Measurements from ENCODE around the gene CLCA1.

The CLCA1 gene

GRCh38 chr1:86521522-86521891 lies 52.8 kb downstream of the CLCA1 start:
- no peaks in the 10 kb centered on the region for H3K36me3 ChIP-seq (ENCODE audit: control insufficient read depth, insufficient read depth, low read length)
- WGBS, 2 experiments (ENCODE audit: insufficient coverage in 2 of 2), result no CpG with 5 or more reads among the region's 2 CpGs
- no peak overlapping the region for H3K27ac ChIP-seq (ENCODE audit: low read depth, low read length, severe bottlenecking)
- peaks cover 7% of the 10 kb centered on the region for H3K9me3 ChIP-seq (ENCODE audit: control insufficient read depth, low read length)
- no peak overlapping the region for H3K4me3 ChIP-seq (ENCODE audit: extremely low read depth, insufficient read depth, low read length, poor library complexity, severe bottlenecking)
- H3K4me1 ChIP-seq (ENCODE audit: control insufficient read depth, insufficient read depth, low read length, poor library complexity, severe bottlenecking), result peaks cover under 1% of the 10 kb centered on the region

- Histone ChIP-seq H3K4me1 (ENCODE audit: control insufficient read depth, insufficient read depth, low read length, poor library complexity, severe bottlenecking) (no peaks in the 10 kb centered on the region), H3K9me3 (ENCODE audit: control insufficient read depth, low read length) (peaks cover 7% of the 10 kb centered on the region), H3K27ac (ENCODE audit: low read depth, low read length, severe bottlenecking) (no peak overlapping the region), H3K4me3 (ENCODE audit: extremely low read depth, insufficient read depth, low read length, poor library complexity, severe bottlenecking) (no peak overlapping the region), H3K36me3 (ENCODE audit: control insufficient read depth, insufficient read depth, low read length) (no peaks in the 10 kb centered on the region)
- 87 to 92% methylated on average over 3 of the region's 3 CpGs for WGBS, 2 experiments (ENCODE audit: insufficient coverage in 2 of 2)
These were observed 53.5 kb downstream of the CLCA1 start for GRCh38 chr1:86522240-86522639.

- Histone ChIP-seq H3K4me3 (ENCODE audit: extremely low read depth, insufficient read depth, low read length, poor library complexity, severe bottlenecking) (no peak overlapping the region), H3K9me3 (ENCODE audit: control insufficient read depth, low read length) (peaks cover 7% of the 10 kb centered on the region), H3K4me1 (ENCODE audit: control insufficient read depth, insufficient read depth, low read length, poor library complexity, severe bottlenecking) (no peaks in the 10 kb centered on the region), H3K27ac (ENCODE audit: low read depth, low read length, severe bottlenecking) (no peak overlapping the region), H3K36me3 (ENCODE audit: control insufficient read depth, insufficient read depth, low read length) (no peaks in the 10 kb centered on the region)
- WGBS, 2 experiments (ENCODE audit: insufficient coverage in 2 of 2), result 94% methylated on average over 24 to 31 of the region's 32 CpGs
These were observed 55.1 kb downstream of the CLCA1 start for GRCh38 chr1:86523670-86524354.

- WGBS, 2 experiments (ENCODE audit: insufficient coverage in 2 of 2), result 100% methylated on average over 1 of the region's 4 CpGs; no CpG with 5 or more reads in 1 of the 2 experiments
- H3K4me3 ChIP-seq (ENCODE audit: extremely low read depth, insufficient read depth, low read length, poor library complexity, severe bottlenecking), result no peak overlapping the region
- no peaks in the 10 kb centered on the region for H3K36me3 ChIP-seq (ENCODE audit: control insufficient read depth, insufficient read depth, low read length)
- no peaks in the 10 kb centered on the region for H3K4me1 ChIP-seq (ENCODE audit: control insufficient read depth, insufficient read depth, low read length, poor library complexity, severe bottlenecking)
- H3K9me3 ChIP-seq (ENCODE audit: control insufficient read depth, low read length), result peaks cover 7% of the 10 kb centered on the region
- H3K27ac ChIP-seq (ENCODE audit: low read depth, low read length, severe bottlenecking), result no peak overlapping the region
These were observed 58.6 kb downstream of the CLCA1 start for GRCh38 chr1:86527306-86527705.

GRCh38 chr1:86530211-86530845 lies 61.6 kb downstream of the CLCA1 start:
- 100% methylated on average over 1 of the region's 3 CpGs; no CpG with 5 or more reads in 1 of the 2 experiments for WGBS, 2 experiments (ENCODE audit: insufficient coverage in 2 of 2)

GRCh38 chr1:86537928-86538695 lies 69.4 kb downstream of the CLCA1 start:
- peaks cover 4% of the 10 kb centered on the region for H3K4me1 ChIP-seq (ENCODE audit: control insufficient read depth, insufficient read depth, low read length, poor library complexity, severe bottlenecking)
- H3K27ac ChIP-seq (ENCODE audit: low read depth, low read length, severe bottlenecking), result no peak overlapping the region
- H3K4me3 ChIP-seq (ENCODE audit: extremely low read depth, insufficient read depth, low read length, poor library complexity, severe bottlenecking), result no peak overlapping the region
- no peaks in the 10 kb centered on the region for H3K9me3 ChIP-seq (ENCODE audit: control insufficient read depth, low read length)
- no peaks in the 10 kb centered on the region for H3K36me3 ChIP-seq (ENCODE audit: control insufficient read depth, insufficient read depth, low read length)
- 60 to 100% methylated on average over 1 of the region's 4 CpGs for WGBS, 2 experiments (ENCODE audit: insufficient coverage in 2 of 2)

More at GRCh38 chr1:86530211-86530845, 61.6 kb downstream of the CLCA1 start:
- Histone ChIP-seq H3K27ac (ENCODE audit: low read depth, low read length, severe bottlenecking) (no peak overlapping the region), H3K4me1 (ENCODE audit: control insufficient read depth, insufficient read depth, low read length, poor library complexity, severe bottlenecking) (no peaks in the 10 kb centered on the region), H3K9me3 (ENCODE audit: control insufficient read depth, low read length) (no peaks in the 10 kb centered on the region), H3K36me3 (ENCODE audit: control insufficient read depth, insufficient read depth, low read length) (no peaks in the 10 kb centered on the region), H3K4me3 (ENCODE audit: extremely low read depth, insufficient read depth, low read length, poor library complexity, severe bottlenecking) (no peak overlapping the region)

GRCh38 chr1:86538775-86539174 lies 70.0 kb downstream of the CLCA1 start:
- WGBS, 2 experiments (ENCODE audit: insufficient coverage in 2 of 2), result 92 to 94% methylated on average over 5 of the region's 5 CpGs
- H3K9me3 ChIP-seq (ENCODE audit: control insufficient read depth, low read length), result no peaks in the 10 kb centered on the region
- H3K36me3 ChIP-seq (ENCODE audit: control insufficient read depth, insufficient read depth, low read length), result no peaks in the 10 kb centered on the region
- no peak overlapping the region for H3K27ac ChIP-seq (ENCODE audit: low read depth, low read length, severe bottlenecking)
- no peak overlapping the region for H3K4me3 ChIP-seq (ENCODE audit: extremely low read depth, insufficient read depth, low read length, poor library complexity, severe bottlenecking)
- peaks cover 4% of the 10 kb centered on the region for H3K4me1 ChIP-seq (ENCODE audit: control insufficient read depth, insufficient read depth, low read length, poor library complexity, severe bottlenecking)

GRCh38 chr1:86541859-86542258 lies 73.1 kb downstream of the CLCA1 start:
- Histone ChIP-seq H3K4me1 (ENCODE audit: control insufficient read depth, insufficient read depth, low read length, poor library complexity, severe bottlenecking) (peaks cover 4% of the 10 kb centered on the region), H3K4me3 (ENCODE audit: extremely low read depth, insufficient read depth, low read length, poor library complexity, severe bottlenecking) (no peak overlapping the region), H3K36me3 (ENCODE audit: control insufficient read depth, insufficient read depth, low read length) (no peaks in the 10 kb centered on the region), H3K27ac (ENCODE audit: low read depth, low read length, severe bottlenecking) (no peak overlapping the region), H3K9me3 (ENCODE audit: control insufficient read depth, low read length) (no peaks in the 10 kb centered on the region)
- WGBS, 2 experiments (ENCODE audit: insufficient coverage in 2 of 2), result 100% methylated on average over 1 of the region's 2 CpGs

- Histone ChIP-seq H3K4me1 (ENCODE audit: control insufficient read depth, insufficient read depth, low read length, poor library complexity, severe bottlenecking) (peaks cover 4% of the 10 kb centered on the region), H3K9me3 (ENCODE audit: control insufficient read depth, low read length) (no peaks in the 10 kb centered on the region), H3K36me3 (ENCODE audit: control insufficient read depth, insufficient read depth, low read length) (no peaks in the 10 kb centered on the region), H3K4me3 (ENCODE audit: extremely low read depth, insufficient read depth, low read length, poor library complexity, severe bottlenecking) (no peak overlapping the region), H3K27ac (ENCODE audit: low read depth, low read length, severe bottlenecking) (no peak overlapping the region)
These were observed 73.9 kb downstream of the CLCA1 start for GRCh38 chr1:86542631-86543030.

- no peak within 1 kb of the TSS for H3K4me3 ChIP-seq (ENCODE audit: extremely low read depth, insufficient read depth, low read length, poor library complexity, severe bottlenecking)
- H3K4me1 ChIP-seq (ENCODE audit: control insufficient read depth, insufficient read depth, low read length, poor library complexity, severe bottlenecking), result no peaks in the 10 kb centered on the region
- no CpG with 5 or more reads among the region's 2 CpGs for WGBS, 2 experiments (ENCODE audit: insufficient coverage in 2 of 2)
- no peaks in the 10 kb centered on the region for H3K36me3 ChIP-seq (ENCODE audit: control insufficient read depth, insufficient read depth, low read length)
- no peak within 1 kb of the TSS for H3K27ac ChIP-seq (ENCODE audit: low read depth, low read length, severe bottlenecking)
- no peaks in the 10 kb centered on the region for H3K9me3 ChIP-seq (ENCODE audit: control insufficient read depth, low read length)
These were observed 78.1 kb downstream of the CLCA1 start, which contains the start of gene CLCA4 for GRCh38 chr1:86546787-86547221. Gene CLCA4, plus strand, starts transcription at chr1:86547078. Its CDS starts 42 bp downstream, at chr1:86547120.

Measured in mesodermal cell (in vitro differentiated cells).